ENCODE data around the gene MRE11. TPM values are rescaled to one million over a fixed set of nuclear protein-coding genes. Genes with fewer than 3 reads are reported as not detected.

MRE11 gene
- polyA plus RNA-seq, 1 donor (not counting 4 experiments of a cell fraction or from before 2014, with no cell fraction given), result 12.4 TPM

GRCh38 chr11:94424011-94424410 is 69.6 kb downstream of the MRE11 start:
- H3K9me1 ChIP-seq (ENCODE audit: control insufficient read depth, extremely low read depth, insufficient read depth, low read length), result no peaks in the 10 kb centered on the region
- FAIRE-seq (no peak), DNase-seq (ENCODE audit: low read depth, low spot score) (no peak)
- H4K20me1 ChIP-seq (ENCODE audit: control insufficient read depth, extremely low read depth, insufficient read depth, low read length), result no peaks in the 10 kb centered on the region
- no peak overlapping the region for H3K4me3 ChIP-seq (ENCODE audit: control insufficient read depth in 2 of 3, extremely low read depth in 1 of 3, insufficient read depth in 2 of 3, low read depth in 1 of 3, low read length in 3 of 3)
- no peaks in the 10 kb centered on the region for H3K4me1 ChIP-seq (ENCODE audit: control insufficient read depth, extremely low read depth, insufficient read depth, low read length)
- H3K27me3 ChIP-seq (ENCODE audit: control insufficient read depth, extremely low read depth, insufficient read depth, low read length), result no peaks in the 10 kb centered on the region
- TF ChIP-seq CTCF (optimal IDR thresholded peaks at IDR 0.05 in 1 of 3, IDR thresholded peaks at IDR 0.05 in 1 of 3, conservative IDR thresholded peaks at IDR 0.05 in 1 of 3; ENCODE audit: extremely low read depth in 1 of 3, insufficient read depth in 2 of 3, low read length in 3 of 3), result no peak
- TF ChIP-seq EZH2 (IDR thresholded peaks at IDR 0.05; ENCODE audit: low read length), result no peak
- H3K9me3 ChIP-seq (ENCODE audit: control insufficient read depth, low read depth, low read length), result no peaks in the 10 kb centered on the region
- dilution Hi-C loops (cut with MboI; ENCODE audit: extremely low pct_ligation_motif_present, low sequenced_read_pairs), result no loop called here
- H3K79me2 ChIP-seq (ENCODE audit: control insufficient read depth, insufficient read depth, low read length), result no peaks in the 10 kb centered on the region
- H3K27ac ChIP-seq (ENCODE audit: control insufficient read depth, insufficient read depth, low read length), result no peak overlapping the region
- H3K36me3 ChIP-seq (ENCODE audit: control insufficient read depth in 2 of 2, extremely low read depth in 1 of 2, insufficient read depth in 2 of 2, low read length in 2 of 2), result no peaks in the 10 kb centered on the region
- no peak overlapping the region for H3K9ac ChIP-seq (ENCODE audit: control insufficient read depth, extremely low read depth, insufficient read depth, low read length)
- H3K4me2 ChIP-seq (ENCODE audit: control insufficient read depth, extremely low read depth, insufficient read depth, low read depth, low read length), result no peak overlapping the region
- H2AFZ ChIP-seq (ENCODE audit: control insufficient read depth, low read length), result no peak overlapping the region

- dilution Hi-C loops (cut with MboI; ENCODE audit: extremely low pct_ligation_motif_present, low sequenced_read_pairs), result no loop called here
- DNase-seq (ENCODE audit: low read depth, low spot score) (no peak), FAIRE-seq (no peak)
- H2AFZ ChIP-seq (ENCODE audit: control insufficient read depth, low read length), result no peak overlapping the region
- H3K9ac ChIP-seq (ENCODE audit: control insufficient read depth, extremely low read depth, insufficient read depth, low read length), result no peak overlapping the region
- no peaks in the 10 kb centered on the region for H3K27me3 ChIP-seq (ENCODE audit: control insufficient read depth, extremely low read depth, insufficient read depth, low read length)
- H3K4me2 ChIP-seq (ENCODE audit: control insufficient read depth, extremely low read depth, insufficient read depth, low read depth, low read length), result no peak overlapping the region
- H3K9me1 ChIP-seq (ENCODE audit: control insufficient read depth, extremely low read depth, insufficient read depth, low read length), result no peaks in the 10 kb centered on the region
- TF ChIP-seq CTCF (optimal IDR thresholded peaks at IDR 0.05 in 1 of 3, IDR thresholded peaks at IDR 0.05 in 1 of 3, conservative IDR thresholded peaks at IDR 0.05 in 1 of 3; ENCODE audit: extremely low read depth in 1 of 3, insufficient read depth in 2 of 3, low read length in 3 of 3), result no peak
- TF ChIP-seq EZH2 (IDR thresholded peaks at IDR 0.05; ENCODE audit: low read length), result no peak
- no peaks in the 10 kb centered on the region for H3K36me3 ChIP-seq (ENCODE audit: control insufficient read depth in 2 of 2, extremely low read depth in 1 of 2, insufficient read depth in 2 of 2, low read length in 2 of 2)
- no peaks in the 10 kb centered on the region for H3K79me2 ChIP-seq (ENCODE audit: control insufficient read depth, insufficient read depth, low read length)
- no peaks in the 10 kb centered on the region for H3K9me3 ChIP-seq (ENCODE audit: control insufficient read depth, low read depth, low read length)
- H3K4me1 ChIP-seq (ENCODE audit: control insufficient read depth, extremely low read depth, insufficient read depth, low read length), result no peaks in the 10 kb centered on the region
- H3K27ac ChIP-seq (ENCODE audit: control insufficient read depth, insufficient read depth, low read length), result no peak overlapping the region
- H4K20me1 ChIP-seq (ENCODE audit: control insufficient read depth, extremely low read depth, insufficient read depth, low read length), result no peaks in the 10 kb centered on the region
- no peak overlapping the region for H3K4me3 ChIP-seq (ENCODE audit: control insufficient read depth in 2 of 3, extremely low read depth in 1 of 3, insufficient read depth in 2 of 3, low read depth in 1 of 3, low read length in 3 of 3)
Observed at GRCh38 chr11:94423507-94423906, 70.1 kb downstream of the MRE11 start.
